Activated naive CD4-positive, alpha-beta T cell treated with anti-CD3 and anti-CD28 coated beads, Interleukin-2, amount 10 ng/mL, durations not matched to agents 7 days and 5 days (primary cell): ENCODE data around the gene UBE2S.
"Not testable (repeated sequence)": the region's sequence is repeated elsewhere in the genome, so short reads cannot be mapped to it uniquely, and the experiment has no call there.

ENCODE experiments used
- CTCF ChIA-PET: fragments of 350-600 bp; sonication (Branson Sonifier 250); formaldehyde crosslinking; loops from one replicate; lab custom pipeline; 2021; ENCODE audit warnings: antibody characterized with exemption; lab: Charles Lee
- DNase-seq: peaks from one replicate; pipeline ENCODE4 v3.0.0-alpha.2; 2020
- H3K27ac Mint-ChIP-seq: one replicate; pipeline ENCODE4 v1.8.0; 2021; ENCODE audit warnings: mild to moderate bottlenecking, moderate library complexity, mixed read lengths
- H3K27me3 Mint-ChIP-seq: one replicate; pipeline ENCODE4 v1.8.0; 2021; ENCODE audit warnings: mild to moderate bottlenecking, mixed read lengths
- H3K36me3 Mint-ChIP-seq: one replicate; pipeline ENCODE4 v1.8.0; 2021; ENCODE audit warnings: mixed read lengths
- H3K4me1 Mint-ChIP-seq: one replicate; pipeline ENCODE4 v1.8.0; 2021; ENCODE audit warnings: mixed read lengths
- H3K4me3 Mint-ChIP-seq: one replicate; pipeline ENCODE4 v1.8.0; 2021; ENCODE audit warnings: mild to moderate bottlenecking, moderate library complexity, mixed read lengths
- H3K9me3 Mint-ChIP-seq: one replicate; pipeline ENCODE4 v1.8.0; 2021; ENCODE audit warnings: mixed read lengths

UBE2S gene

GRCh38 chr19:55431183-55431582 is 23.6 kb upstream of the UBE2S start:
- peaks cover 1% of the 10 kb centered on the region for H3K36me3 Mint-ChIP-seq
- no peaks in the 10 kb centered on the region for H3K4me1 Mint-ChIP-seq
- peaks cover 7% of the 10 kb centered on the region for H3K9me3 Mint-ChIP-seq
- DNase-seq: no peak
- peak overlapping the region; percentile 33 for H3K27ac Mint-ChIP-seq
- CTCF ChIA-PET: no interaction called here
- H3K27me3 Mint-ChIP-seq: peaks cover 45% of the 10 kb centered on the region
- H3K4me3 Mint-ChIP-seq: no peak overlapping the region

- CTCF ChIA-PET: no interaction called here
- H3K4me1 Mint-ChIP-seq: peaks cover 12% of the 10 kb centered on the region
- peaks cover 47% of the 10 kb centered on the region for H3K27me3 Mint-ChIP-seq
Measured at GRCh38 chr19:55426042-55426441, 18.5 kb upstream of the UBE2S start.

GRCh38 chr19:55424518-55424917 is 16.9 kb upstream of the UBE2S start:
- CTCF ChIA-PET: interaction anchor here (1.1 kb wide), 1 partner anchor 132 kb away, joined by 3 read pairs; no protein-coding TSS in a partner anchor
- no peak overlapping the region for H3K4me3 Mint-ChIP-seq
- no peaks in the 10 kb centered on the region for H3K9me3 Mint-ChIP-seq
- DNase-seq: no peak
- no peaks in the 10 kb centered on the region for H3K36me3 Mint-ChIP-seq
- peaks cover 41% of the 10 kb centered on the region for H3K27me3 Mint-ChIP-seq
- no peak overlapping the region for H3K27ac Mint-ChIP-seq
- H3K4me1 Mint-ChIP-seq: peaks cover 22% of the 10 kb centered on the region

More at GRCh38 chr19:55426042-55426441, 18.5 kb upstream of the UBE2S start:
- peaks cover 2% of the 10 kb centered on the region for H3K9me3 Mint-ChIP-seq
- no peak overlapping the region for H3K4me3 Mint-ChIP-seq
- no peaks in the 10 kb centered on the region for H3K36me3 Mint-ChIP-seq
- no peak for DNase-seq
- H3K27ac Mint-ChIP-seq: no peak overlapping the region

GRCh38 chr19:55423225-55424005 is 15.8 kb upstream of the UBE2S start:
- Mint-ChIP-seq H3K27me3 (peaks cover 35% of the 10 kb centered on the region), H3K36me3 (no peaks in the 10 kb centered on the region), H3K4me1 (peaks cover 23% of the 10 kb centered on the region), H3K4me3 (no peak overlapping the region), H3K27ac (no peak overlapping the region), H3K9me3 (no peaks in the 10 kb centered on the region)
- no peak for DNase-seq
- CTCF ChIA-PET: no interaction called here

- H3K4me3 Mint-ChIP-seq, H3K36me3 Mint-ChIP-seq, H3K9me3 Mint-ChIP-seq, CTCF ChIA-PET: not testable (repeated sequence)
- Mint-ChIP-seq H3K4me1 (peaks cover 32% of the 10 kb centered on the region), H3K27ac (peak overlapping the region; percentile 45), H3K27me3 (peaks cover 42% of the 10 kb centered on the region)
- DNase-seq: peak; percentile 56
Measured at GRCh38 chr19:55421281-55421680, 13.7 kb upstream of the UBE2S start.

- CTCF ChIA-PET: interaction anchor here (0.9 to 1.6 kb wide), 5 partner anchors 11 to 269 kb away, joined by 3 to 5 read pairs (median 3); no protein-coding TSS in a partner anchor
- no peaks in the 10 kb centered on the region for H3K9me3 Mint-ChIP-seq
- H3K4me1 Mint-ChIP-seq: peaks cover 32% of the 10 kb centered on the region
- no peak overlapping the region for H3K4me3 Mint-ChIP-seq
- peaks cover 44% of the 10 kb centered on the region for H3K27me3 Mint-ChIP-seq
- no peak for DNase-seq
- no peaks in the 10 kb centered on the region for H3K36me3 Mint-ChIP-seq
- no peak overlapping the region for H3K27ac Mint-ChIP-seq
Measured at GRCh38 chr19:55419624-55420236, 12.1 kb upstream of the UBE2S start.

- Mint-ChIP-seq H3K9me3 (no peaks in the 10 kb centered on the region), H3K27me3 (peaks cover 45% of the 10 kb centered on the region), H3K4me1 (peaks cover 32% of the 10 kb centered on the region), H3K4me3 (no peak overlapping the region), H3K36me3 (no peaks in the 10 kb centered on the region), H3K27ac (no peak overlapping the region)
- CTCF ChIA-PET: interaction anchor here (1.1 to 2.9 kb wide), 4 partner anchors 10 to 278 kb away, joined by 3 to 15 read pairs (median 5); no protein-coding TSS in a partner anchor
- DNase-seq: no peak
Measured at GRCh38 chr19:55419103-55419502, 11.5 kb upstream of the UBE2S start.

GRCh38 chr19:55418185-55418584 is 10.6 kb upstream of the UBE2S start:
- H3K27me3 Mint-ChIP-seq: peaks cover 48% of the 10 kb centered on the region
- H3K9me3 Mint-ChIP-seq: no peaks in the 10 kb centered on the region
- peak; percentile 72 for DNase-seq
- H3K4me3 Mint-ChIP-seq: no peak overlapping the region
- no peaks in the 10 kb centered on the region for H3K36me3 Mint-ChIP-seq
- CTCF ChIA-PET: interaction anchor here (0.7 to 2.9 kb wide), 11 partner anchors 21 to 329 kb away, joined by 3 to 15 read pairs (median 4); no protein-coding TSS in a partner anchor
- H3K4me1 Mint-ChIP-seq: peaks cover 32% of the 10 kb centered on the region
- H3K27ac Mint-ChIP-seq: no peak overlapping the region

GRCh38 chr19:55410168-55410567 is 2.6 kb upstream of the UBE2S start:
- H3K9me3 Mint-ChIP-seq: peaks cover 13% of the 10 kb centered on the region
- no peak overlapping the region for H3K4me3 Mint-ChIP-seq
- peaks cover 31% of the 10 kb centered on the region for H3K4me1 Mint-ChIP-seq
- DNase-seq: no peak
- CTCF ChIA-PET: no interaction called here
- peaks cover 39% of the 10 kb centered on the region for H3K27me3 Mint-ChIP-seq
- peaks cover 27% of the 10 kb centered on the region for H3K36me3 Mint-ChIP-seq
- peak overlapping the region; percentile 98 for H3K27ac Mint-ChIP-seq

GRCh38 chr19:55409179-55409578 is 1.6 kb upstream of the UBE2S start:
- not testable (repeated sequence) for DNase-seq
- Mint-ChIP-seq H3K4me1 (peaks cover 34% of the 10 kb centered on the region), H3K36me3 (peaks cover 30% of the 10 kb centered on the region), H3K27me3 (peaks cover 31% of the 10 kb centered on the region), H3K27ac (peak overlapping the region; percentile 98), H3K9me3 (peaks cover 13% of the 10 kb centered on the region), H3K4me3 (peak overlapping the region; percentile 2)
- CTCF ChIA-PET: interaction anchor here (0.7 to 1.2 kb wide), 3 partner anchors 10 to 107 kb away, joined by 3 to 5 read pairs (median 5); partner anchors contain the start of gene TMEM238

- Mint-ChIP-seq H3K9me3 (peaks cover 13% of the 10 kb centered on the region), H3K27ac (peak overlapping the region; percentile 98), H3K36me3 (peaks cover 35% of the 10 kb centered on the region), H3K27me3 (peaks cover 25% of the 10 kb centered on the region), H3K4me3 (peak overlapping the region; percentile 95), H3K4me1 (peaks cover 39% of the 10 kb centered on the region)
- CTCF ChIA-PET: interaction anchor here (0.7 to 1.2 kb wide), 4 partner anchors 11 to 116 kb away, joined by 3 to 5 read pairs (median 4); partner anchors contain the start of gene TMEM238
- no peak for DNase-seq
Measured at GRCh38 chr19:55408533-55408872, 915 bp upstream of the UBE2S start.

GRCh38 chr19:55407800-55408532 is 378 bp upstream of the UBE2S start:
- DNase-seq: peak; percentile 98
- Mint-ChIP-seq H3K27me3 (peaks cover 20% of the 10 kb centered on the region), H3K27ac (peak overlapping the region; percentile 98), H3K4me1 (peaks cover 44% of the 10 kb centered on the region), H3K9me3 (peaks cover 13% of the 10 kb centered on the region), H3K36me3 (peaks cover 40% of the 10 kb centered on the region), H3K4me3 (peak overlapping the region; percentile 95)
- CTCF ChIA-PET: interaction anchor here (0.8 to 1.2 kb wide), 3 partner anchors 11 to 116 kb away, joined by 3 to 5 read pairs (median 5); partner anchors contain the start of gene TMEM238

- CTCF ChIA-PET: interaction anchor here (1.0 kb wide), 1 partner anchor 47 kb away, joined by 3 read pairs; no protein-coding TSS in a partner anchor
- peak overlapping the region; percentile 86 for H3K27ac Mint-ChIP-seq
- peaks cover 50% of the 10 kb centered on the region for H3K36me3 Mint-ChIP-seq
- H3K27me3 Mint-ChIP-seq: peaks cover 20% of the 10 kb centered on the region
- H3K4me1 Mint-ChIP-seq: peaks cover 50% of the 10 kb centered on the region
- no peak for DNase-seq
- H3K4me3 Mint-ChIP-seq: peak overlapping the region; percentile 95
- peaks cover 13% of the 10 kb centered on the region for H3K9me3 Mint-ChIP-seq
Measured at GRCh38 chr19:55406826-55407549, 600 bp downstream of the UBE2S start.
